Measurements from ENCODE around the gene ILK. TPM values are rescaled to one million over a fixed set of nuclear protein-coding genes. Genes with fewer than 3 reads are reported as not detected.

Gene ILK
- total RNA-seq (ENCODE audit: low replicate concordance) = 275 and 281 TPM in 2 replicates

DNA sequence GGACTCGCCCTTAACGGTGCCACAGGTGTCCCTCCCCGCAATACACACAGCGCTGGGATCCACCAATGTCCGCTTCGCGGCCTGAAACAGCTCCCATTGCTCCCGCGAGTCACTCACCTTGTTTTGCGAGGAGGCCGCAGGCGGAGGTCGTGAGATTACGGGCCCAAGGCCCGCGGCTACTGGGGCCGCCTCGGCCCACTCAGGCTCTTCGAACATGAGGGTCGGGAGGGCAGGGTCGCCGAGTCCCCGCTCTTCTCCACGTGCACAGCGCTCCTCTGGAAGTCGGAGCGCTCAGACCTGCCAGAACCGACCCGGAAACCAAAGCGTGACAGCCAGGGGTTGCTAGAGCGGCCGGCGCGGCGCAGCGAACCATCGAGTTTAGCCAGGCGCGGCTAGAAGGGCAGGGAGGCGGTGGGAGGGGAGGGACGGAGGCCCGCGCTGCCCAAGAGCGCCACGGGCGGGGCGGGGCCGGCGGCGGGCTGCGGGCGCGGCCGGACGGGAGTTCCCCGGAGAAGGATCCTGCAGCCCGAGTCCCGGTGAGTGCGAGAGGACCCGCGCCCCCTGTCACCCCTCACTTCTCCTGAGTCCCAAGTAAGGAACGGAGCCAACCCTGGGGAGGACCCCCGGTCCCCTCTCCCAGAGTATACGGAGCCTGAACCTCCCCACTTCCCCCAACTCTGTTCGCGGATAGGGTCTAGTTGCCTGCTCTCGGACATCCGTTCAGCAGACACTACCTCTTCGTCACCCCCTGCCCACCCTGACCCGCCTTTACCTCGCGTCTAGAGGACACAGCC lies at the start of gene ILK, which contains the start of gene RRP8:
ILK (plus strand) TSS at position 488 of the 794 bp plus-strand sequence. CDS start 498 bp downstream, outside the sequence.
RRP8 (minus strand) TSS at position 330 of the 794 bp plus-strand sequence; CDS start at position 216, 114 bp downstream.

DNA sequence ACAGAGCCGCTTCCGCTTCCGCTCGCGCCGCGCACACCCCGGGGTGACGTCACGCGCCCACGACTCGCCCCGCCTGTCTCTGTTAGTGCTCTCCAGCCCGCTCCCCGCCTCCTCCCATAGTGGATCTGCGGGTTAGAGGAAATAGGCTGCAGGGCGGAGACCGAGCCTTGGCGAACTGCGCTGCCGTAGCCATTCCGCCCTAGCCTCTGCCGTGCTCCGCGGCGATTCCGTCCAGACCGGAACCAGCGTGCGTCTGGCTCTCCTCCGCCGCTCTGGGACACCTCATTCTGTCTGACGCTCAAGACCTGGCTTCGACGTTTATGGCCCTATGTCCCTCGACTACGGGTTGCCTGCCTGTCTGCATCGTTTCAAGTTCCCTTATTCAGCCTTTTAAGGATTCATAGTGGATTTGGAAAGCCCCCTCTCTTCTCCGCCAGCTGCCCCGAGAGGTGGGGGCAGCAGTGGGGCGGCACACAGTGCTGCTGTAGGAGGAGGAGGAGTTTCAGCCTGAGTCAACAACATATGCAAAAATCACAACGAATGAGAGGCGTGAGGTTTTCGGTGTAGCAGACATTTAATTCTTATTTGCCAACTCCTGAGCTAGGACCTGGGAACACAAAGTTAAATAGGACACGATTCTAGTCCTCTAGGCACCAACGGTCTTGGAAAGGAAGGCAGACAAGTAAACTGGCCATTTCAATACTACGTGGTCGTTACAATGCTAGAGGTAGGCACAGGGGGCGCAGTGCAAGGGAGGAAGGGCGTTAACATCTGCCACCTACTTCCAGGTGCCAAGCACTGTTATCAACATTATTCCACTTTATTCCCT lies 8.9 kb downstream of the ILK start, which contains the start of gene TAF10:
TAF10 (minus strand) TSS at position 4 of the 829 bp plus-strand sequence. CDS start 27 bp downstream, outside the sequence.

DNA sequence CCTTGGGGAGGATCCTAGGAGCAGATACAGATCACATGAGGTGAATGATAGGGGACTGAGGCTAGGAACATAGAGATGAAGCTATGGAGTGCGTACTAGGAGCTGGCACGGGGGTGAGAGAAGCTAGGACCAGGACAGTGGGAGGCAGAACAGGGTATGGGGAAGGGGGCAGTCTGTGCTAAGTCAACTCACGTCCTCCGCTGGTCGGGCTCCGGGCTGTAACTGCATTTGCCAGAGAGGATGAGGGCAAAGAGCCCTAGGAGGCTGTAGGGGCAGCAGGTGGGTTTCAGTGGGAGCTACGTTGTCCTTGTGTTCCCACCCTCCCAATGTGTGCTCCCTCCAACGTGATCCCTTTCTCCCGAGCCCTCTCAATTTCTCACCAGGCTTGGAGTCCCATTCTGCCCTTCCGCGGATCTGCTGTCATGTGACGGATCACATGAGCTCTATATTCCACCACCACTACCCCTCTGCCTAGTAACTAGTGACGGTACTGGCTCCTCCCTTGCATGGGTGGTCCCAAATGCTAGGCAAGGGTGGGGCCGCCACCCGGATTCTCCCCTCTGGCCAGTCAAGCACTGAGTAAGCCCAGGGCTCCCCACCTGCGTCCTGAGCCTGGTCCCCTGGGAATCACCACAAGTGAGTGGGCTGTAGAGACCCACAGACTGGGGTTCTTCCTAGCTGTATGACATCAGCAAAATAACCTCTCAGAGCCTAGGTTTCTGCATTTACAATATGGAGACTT lies 15.6 kb downstream of the ILK start, which contains the start of gene TPP1:
TPP1 (minus strand) TSS at position 419 of the 742 bp plus-strand sequence; CDS start at position 397, 22 bp downstream.

DNA sequence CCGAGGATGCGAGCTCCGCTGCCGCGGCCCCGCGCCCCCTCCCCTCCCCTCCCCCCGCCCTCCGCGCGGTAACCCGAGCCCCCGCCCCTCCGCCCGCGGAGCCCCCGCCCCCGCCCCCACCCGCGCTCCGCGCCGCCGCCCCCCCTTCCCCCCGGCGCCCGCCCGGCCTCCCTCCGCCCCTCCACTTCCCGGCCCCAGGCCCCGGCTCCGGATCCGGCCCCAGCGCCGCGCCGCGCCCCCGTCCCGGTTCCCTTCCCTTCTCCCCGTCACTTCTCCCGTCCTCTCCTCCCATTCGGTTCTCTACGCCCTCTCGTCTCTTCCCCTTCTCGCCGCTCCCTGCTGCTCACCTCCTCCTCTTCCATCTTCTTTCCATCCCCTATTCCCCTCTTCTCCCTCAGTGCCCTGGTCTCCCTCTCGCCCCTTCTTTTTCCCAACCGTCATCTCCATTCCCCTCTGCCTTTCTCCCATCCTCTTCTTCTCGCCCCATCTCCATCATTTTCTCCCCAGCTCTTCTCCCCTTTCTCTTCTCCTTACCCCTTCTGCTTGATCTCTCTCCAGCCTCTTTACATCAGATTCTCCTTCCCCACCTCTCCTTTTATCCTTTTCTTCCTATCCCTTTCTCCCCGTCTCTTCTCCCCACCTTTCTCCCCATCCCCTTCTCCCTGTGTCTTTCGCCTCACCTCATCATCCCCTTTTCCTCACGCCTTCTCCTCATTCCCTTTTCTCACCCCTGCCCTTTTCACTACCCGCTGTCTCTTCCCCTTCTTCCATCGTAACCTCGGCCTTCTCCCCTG lies 52.4 kb downstream of the ILK start, which contains the start of gene DCHS1:
DCHS1 (minus strand) TSS at position 20 of the 794 bp plus-strand sequence. CDS start 14,196 bp downstream, outside the sequence.

Other genes with a start within 250 kb of the ILK start
- gene SMPD1, start 213.3 kb upstream of the ILK start, total RNA-seq (ENCODE audit: low replicate concordance) = 19.2 and 28.4 TPM in 2 replicates
- gene APBB1, start 184.7 kb upstream of the ILK start, total RNA-seq (ENCODE audit: low replicate concordance) = 46.8 and 53.8 TPM in 2 replicates
- 0.12 and 0.45 TPM in 2 replicates for gene HPX, start 162.8 kb upstream of the ILK start, total RNA-seq (ENCODE audit: low replicate concordance)
- 22.0 and 32.1 TPM in 2 replicates for gene TRIM3, start 129.8 kb upstream of the ILK start, total RNA-seq (ENCODE audit: low replicate concordance)
- 49.6 and 66.1 TPM in 2 replicates for gene ARFIP2, start 122.4 kb upstream of the ILK start, total RNA-seq (ENCODE audit: low replicate concordance)
- 29.0 and 42.4 TPM in 2 replicates for gene TIMM10B, start 122.3 kb upstream of the ILK start, total RNA-seq (ENCODE audit: low replicate concordance)
- gene DNHD1, start 106.5 kb upstream of the ILK start, total RNA-seq (ENCODE audit: low replicate concordance) = 3.3 and 6.3 TPM in 2 replicates
- 6.1 and 12.2 TPM in 2 replicates for gene RRP8, start 158 bp upstream of the ILK start, total RNA-seq (ENCODE audit: low replicate concordance)
- gene TAF10, start 8.4 kb downstream of the ILK start, total RNA-seq (ENCODE audit: low replicate concordance) = 57.7 and 94.7 TPM in 2 replicates
- gene TPP1, start 15.6 kb downstream of the ILK start, total RNA-seq (ENCODE audit: low replicate concordance) = 48.2 and 52.7 TPM in 2 replicates
- 2.1 and 4.0 TPM in 2 replicates for gene DCHS1, start 52.0 kb downstream of the ILK start, total RNA-seq (ENCODE audit: low replicate concordance)
- gene MRPL17, start 79.6 kb downstream of the ILK start, total RNA-seq (ENCODE audit: low replicate concordance) = 62.2 and 84.8 TPM in 2 replicates
- 0.08 TPM in 1 of 2 replicates, not detected in the other for gene OR2AG2, start 168.2 kb downstream of the ILK start, total RNA-seq (ENCODE audit: low replicate concordance)
- gene OR2AG1, start 179.2 kb downstream of the ILK start, total RNA-seq (ENCODE audit: low replicate concordance) = not detected in 2 replicates
- 0.12 and 0.15 TPM in 2 replicates for gene OR6A2, start 195.9 kb downstream of the ILK start, total RNA-seq (ENCODE audit: low replicate concordance)
- not detected in 2 replicates for gene OR10A5, start 241.9 kb downstream of the ILK start, total RNA-seq (ENCODE audit: low replicate concordance)